Gastrocnemius medialis (tissue), 4 donors: ENCODE results near the gene QRFPR. TPM values are rescaled to one million over a fixed set of nuclear protein-coding genes. Genes with fewer than 3 reads are reported as not detected.
"Not testable (repeated sequence)": the region's sequence is repeated elsewhere in the genome, so short reads cannot be mapped to it uniquely, and the experiment has no call there.

Experiments used
- ATAC-seq, 2 donors: fragments of 150-250 bp; one replicate each; pipeline ENCODE4 v1.9.1; 2016
- DNase-seq, 2 donors: peaks; one replicate each; pipeline ENCODE4 v3.0.0-alpha.2; 2019
- H3K27ac ChIP-seq, 4 donors: fragments of 200-600 bp; sonication (generic); 1 replicate in 1 of 4; 2 replicates in 3 of 4; pipeline ENCODE4 v1.5.1; 2016 to 2018; ENCODE audit warnings: mild to moderate bottlenecking in 2 of 4, moderate library complexity in 1 of 4
- H3K27me3 ChIP-seq, 3 donors: fragments of 200-600 bp; sonication (generic) in 2 of 3; 1 replicate in 1 of 3; 2 replicates in 2 of 3; pipeline versions ENCODE4 v1.5.1 to v1.6.0; 2016 to 2019; ENCODE audit warnings: mild to moderate bottlenecking in 1 of 3, moderate library complexity in 1 of 3
- H3K36me3 ChIP-seq, 2 donors: fragments of 200-600 bp; sonication (generic) in 1 of 2; one replicate each; pipeline ENCODE4 v1.5.1; 2017 to 2018
- H3K4me1 ChIP-seq, 2 donors: fragments of 200-600 bp; sonication (generic) in 1 of 2; one replicate each; pipeline ENCODE4 v1.5.1; 2016 to 2017; ENCODE audit warnings: mild to moderate bottlenecking in 2 of 2
- H3K4me3 ChIP-seq, 4 donors: fragments of 200-600 bp; sonication (generic) in 3 of 4; 1 replicate in 1 of 4; 2 replicates in 3 of 4; pipeline ENCODE4 v1.5.1; 2016 to 2019; ENCODE audit warnings: mild to moderate bottlenecking in 2 of 4
- H3K9me3 ChIP-seq, 3 donors: fragments of 200-600 bp; sonication (generic) in 2 of 3; 1 replicate in 1 of 3; 2 replicates in 2 of 3; pipeline ENCODE4 v1.5.1; 2016 to 2019
- POLR2A ChIP-seq, 2 donors: fragments of 450-650 bp; IDR thresholded peaks; one replicate each; pipeline ENCODE4 v1.6.1; 2017; ENCODE audit warnings: antibody characterized with exemption in 2 of 2, mild to moderate bottlenecking in 2 of 2, moderate library complexity in 2 of 2
- in situ Hi-C, 4 donors: fragments of 200-750 bp; cut with MboI; loops; one replicate each; pipeline versions ENCODE4 v1.15.0 to v1.8.0; 2017; ENCODE audit warnings: low sequenced_read_pairs in 4 of 4
- intact Hi-C: fragments of 100-400 bp; cut with DNase I; formaldehyde crosslinking; loops from one replicate; pipeline ENCODE4 v1.15.1; 2023; ENCODE audit warnings: low total_unique reads
- total RNA-seq, 4 donors: library from RNA; depleted of rRNA; stranded (reverse); fragments of >200 nt; gene quantifications; one replicate each; pipeline versions ENCODE4 v1.1.0 to v1.2.3, GENCODE V29; 2016
- TF ChIP-seq, protein P1 (sequence below), 5 experiments: fragments of 450-650 bp in 3 of 5; fragments of 200-600 bp in 2 of 5; sonication (generic) in 2 of 5; IDR thresholded peaks in 4 of 5; conservative IDR thresholded peaks in 1 of 5; 1 replicate in 4 of 5; 2 replicates in 1 of 5; pipeline ENCODE4 v1.5.1; 2016 to 2019; ENCODE audit warnings: antibody characterized with exemption in 5 of 5, mild to moderate bottlenecking in 3 of 5, moderate library complexity in 3 of 5

Gene QRFPR
- total RNA-seq, 4 donors from 2014 or later, result not detected

DNA sequence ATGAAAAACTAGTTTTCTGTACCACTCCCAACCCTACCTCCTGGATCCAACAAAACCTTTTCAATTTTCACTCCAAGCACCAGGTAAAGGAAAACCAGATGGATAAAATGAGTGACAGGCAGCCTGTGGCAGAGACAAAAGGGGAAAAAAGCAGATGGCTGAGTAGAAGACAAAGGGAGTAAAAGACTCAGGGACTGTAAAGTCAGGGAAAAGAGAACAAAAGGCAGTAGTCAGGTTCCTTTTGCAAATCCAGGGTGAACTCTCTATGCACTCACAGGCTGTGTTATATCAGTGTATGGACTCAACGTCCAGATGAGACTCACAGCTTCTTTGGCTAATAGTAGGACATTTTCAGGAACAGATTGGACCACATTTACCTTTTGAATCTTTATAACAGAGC lies 54.2 kb downstream of the QRFPR start:
- no peak for ATAC-seq
- no peak for DNase-seq
- intact Hi-C loops, result no loop called here
- H3K4me1 ChIP-seq, result no peaks in the 10 kb centered on the region
- H3K4me3 ChIP-seq, result no peak overlapping the region
- in situ Hi-C loops, result no loop called here
- H3K9me3 ChIP-seq, result no peaks in the 10 kb centered on the region
- TF ChIP-seq POLR2A (IDR thresholded peaks at IDR 0.05), result no peak
- TF ChIP-seq, protein P1, sequence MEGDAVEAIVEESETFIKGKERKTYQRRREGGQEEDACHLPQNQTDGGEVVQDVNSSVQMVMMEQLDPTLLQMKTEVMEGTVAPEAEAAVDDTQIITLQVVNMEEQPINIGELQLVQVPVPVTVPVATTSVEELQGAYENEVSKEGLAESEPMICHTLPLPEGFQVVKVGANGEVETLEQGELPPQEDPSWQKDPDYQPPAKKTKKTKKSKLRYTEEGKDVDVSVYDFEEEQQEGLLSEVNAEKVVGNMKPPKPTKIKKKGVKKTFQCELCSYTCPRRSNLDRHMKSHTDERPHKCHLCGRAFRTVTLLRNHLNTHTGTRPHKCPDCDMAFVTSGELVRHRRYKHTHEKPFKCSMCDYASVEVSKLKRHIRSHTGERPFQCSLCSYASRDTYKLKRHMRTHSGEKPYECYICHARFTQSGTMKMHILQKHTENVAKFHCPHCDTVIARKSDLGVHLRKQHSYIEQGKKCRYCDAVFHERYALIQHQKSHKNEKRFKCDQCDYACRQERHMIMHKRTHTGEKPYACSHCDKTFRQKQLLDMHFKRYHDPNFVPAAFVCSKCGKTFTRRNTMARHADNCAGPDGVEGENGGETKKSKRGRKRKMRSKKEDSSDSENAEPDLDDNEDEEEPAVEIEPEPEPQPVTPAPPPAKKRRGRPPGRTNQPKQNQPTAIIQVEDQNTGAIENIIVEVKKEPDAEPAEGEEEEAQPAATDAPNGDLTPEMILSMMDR (IDR thresholded peaks at IDR 0.05 in 4 of 5, conservative IDR thresholded peaks at IDR 0.05 in 1 of 5), result no peak
- H3K27ac ChIP-seq, result no peak overlapping the region
- H3K27me3 ChIP-seq, result no peaks in the 10 kb centered on the region
- no peaks in the 10 kb centered on the region for H3K36me3 ChIP-seq

DNA sequence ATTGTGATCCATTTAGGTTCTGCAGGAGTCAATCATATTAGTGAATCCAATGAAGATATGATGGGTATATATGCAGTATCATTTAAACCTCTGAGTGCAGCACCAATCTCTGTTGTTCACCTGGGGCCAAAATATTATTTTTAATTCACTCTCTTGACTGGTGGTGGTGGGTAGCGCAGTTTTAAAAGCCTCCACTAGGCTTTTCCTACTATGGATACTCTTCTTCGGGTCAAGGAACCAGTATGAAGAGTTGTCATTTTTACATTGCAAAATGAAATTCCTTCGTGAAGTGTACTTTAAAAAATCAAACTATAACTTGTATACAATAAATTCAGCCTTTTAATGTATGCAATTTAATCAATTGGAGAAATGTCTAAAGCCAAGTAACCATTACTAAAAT lies 56.5 kb downstream of the QRFPR start:
- no peak overlapping the region for H3K27ac ChIP-seq
- H3K9me3 ChIP-seq, result no peaks in the 10 kb centered on the region
- ATAC-seq, result no peak
- DNase-seq, result no peak
- no peaks in the 10 kb centered on the region for H3K27me3 ChIP-seq
- H3K36me3 ChIP-seq, result no peaks in the 10 kb centered on the region
- no peaks in the 10 kb centered on the region for H3K4me1 ChIP-seq
- in situ Hi-C loops, result no loop called here
- TF ChIP-seq, protein P1 (IDR thresholded peaks at IDR 0.05 in 4 of 5, conservative IDR thresholded peaks at IDR 0.05 in 1 of 5), result no peak
- no peak for TF ChIP-seq POLR2A (IDR thresholded peaks at IDR 0.05)
- intact Hi-C loops, result no loop called here
- H3K4me3 ChIP-seq, result no peak overlapping the region

DNA sequence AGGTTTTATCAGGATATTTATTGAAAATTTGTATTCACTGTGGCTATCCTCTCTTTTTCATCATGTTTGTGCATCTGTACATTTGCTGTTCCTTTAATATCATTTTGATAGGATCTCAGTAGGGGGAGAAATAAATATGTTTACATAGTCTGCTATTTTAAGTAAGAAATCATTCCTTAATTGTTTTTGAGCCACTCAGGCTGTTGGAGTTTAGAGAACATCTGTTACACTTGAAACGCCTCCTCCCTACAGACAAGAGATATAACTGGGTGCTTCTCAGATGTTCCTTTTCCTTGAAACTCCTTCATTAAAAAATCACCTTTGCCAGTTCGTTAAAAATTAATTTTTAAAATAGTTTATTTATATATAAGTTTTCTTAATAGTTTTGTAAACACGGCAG lies 59.4 kb downstream of the QRFPR start:
- in situ Hi-C loops, result no loop called here
- Histone ChIP-seq H3K27ac (no peak overlapping the region), H3K9me3 (no peaks in the 10 kb centered on the region), H3K4me3 (no peak overlapping the region), H3K27me3 (no peaks in the 10 kb centered on the region), H3K36me3 (no peaks in the 10 kb centered on the region), H3K4me1 (no peaks in the 10 kb centered on the region)
- no peak for DNase-seq
- ATAC-seq, result no peak
- intact Hi-C loops, result no loop called here
- TF ChIP-seq, protein P1 (IDR thresholded peaks at IDR 0.05 in 4 of 5, conservative IDR thresholded peaks at IDR 0.05 in 1 of 5), result no peak
- TF ChIP-seq POLR2A (IDR thresholded peaks at IDR 0.05), result no peak

DNA sequence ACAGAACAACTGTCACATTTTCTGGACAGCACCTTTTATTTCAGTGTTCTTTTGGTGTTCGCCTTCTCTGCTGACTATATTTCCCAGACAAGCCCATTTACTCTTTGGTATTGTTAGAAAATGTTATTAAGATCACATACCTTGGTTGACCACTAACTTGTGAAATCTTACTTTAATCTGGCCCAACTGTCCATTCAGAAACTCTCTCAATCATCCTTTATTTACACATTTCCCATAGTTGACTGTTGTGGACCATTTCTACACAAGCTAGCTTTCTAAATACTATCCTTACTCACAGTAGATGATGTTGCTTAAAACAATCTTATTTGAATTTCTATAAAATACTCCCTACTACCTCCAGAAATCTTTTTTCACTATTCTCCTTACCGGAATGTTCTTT lies 64.7 kb downstream of the QRFPR start:
- DNase-seq, result no peak
- intact Hi-C loops (no loop called here), in situ Hi-C loops (no loop called here)
- H3K9me3 ChIP-seq, result no peaks in the 10 kb centered on the region
- TF ChIP-seq, protein P1 (IDR thresholded peaks at IDR 0.05 in 4 of 5, conservative IDR thresholded peaks at IDR 0.05 in 1 of 5), result no peak
- TF ChIP-seq POLR2A (IDR thresholded peaks at IDR 0.05), result no peak
- no peaks in the 10 kb centered on the region for H3K27me3 ChIP-seq
- H3K36me3 ChIP-seq, result no peaks in the 10 kb centered on the region
- H3K4me3 ChIP-seq, result no peak overlapping the region
- H3K27ac ChIP-seq, result no peak overlapping the region
- no peaks in the 10 kb centered on the region for H3K4me1 ChIP-seq
- no peak for ATAC-seq

DNA sequence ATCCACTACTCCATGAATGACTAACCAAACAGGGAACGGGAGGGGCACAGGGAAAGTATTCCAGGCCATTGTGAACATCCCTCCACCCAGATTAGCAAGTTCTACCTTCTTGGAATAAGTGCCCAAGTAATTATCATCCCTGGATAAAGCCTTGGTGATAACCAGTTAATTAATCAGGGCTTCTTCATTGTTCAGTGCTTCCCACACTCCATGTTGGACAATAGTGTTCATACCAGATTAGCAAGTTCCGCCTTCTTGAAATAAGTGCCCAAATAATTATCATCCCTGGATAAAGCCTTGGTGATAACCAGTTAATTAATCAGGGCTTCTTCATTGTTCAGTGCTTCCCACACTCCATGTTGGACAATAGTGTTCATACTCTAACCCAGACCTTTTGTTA lies 67.4 kb downstream of the QRFPR start:
- H3K27me3 ChIP-seq, H3K4me3 ChIP-seq, H3K36me3 ChIP-seq, H3K9me3 ChIP-seq, ATAC-seq, DNase-seq, H3K4me1 ChIP-seq, H3K27ac ChIP-seq, in situ Hi-C loops, intact Hi-C loops: not testable (repeated sequence)
